Ammon's horn (tissue), 1 donor: Measurements from ENCODE around the gene GRXCR1.

ENCODE experiments used
- DNase-seq: peaks from one replicate; pipeline ENCODE4 v3.0.0-alpha.2; 2016; ENCODE audit warnings: low spot score

The GRXCR1 gene

GRCh38 chr4:42892413-42892812 lies at the start of gene GRXCR1:
TSS of gene GRXCR1 (plus strand) at chr4:42892713. CDS start at chr4:42893267, 554 bp downstream.
- DNase-seq, result no peak

- DNase-seq, result peak; percentile 23
Measured at GRCh38 chr4:42843694-42844093, 48.8 kb upstream of the GRXCR1 start.

- DNase-seq, result no peak
Measured at GRCh38 chr4:42844422-42845070, 48.0 kb upstream of the GRXCR1 start.

GRCh38 chr4:42845586-42845985 lies 46.9 kb upstream of the GRXCR1 start:
- no peak for DNase-seq

GRCh38 chr4:42855779-42856178 lies 36.7 kb upstream of the GRXCR1 start:
- no peak for DNase-seq

GRCh38 chr4:42865572-42866189 lies 26.8 kb upstream of the GRXCR1 start:
- DNase-seq, result peak; percentile 43

GRCh38 chr4:42871261-42871660 lies 21.3 kb upstream of the GRXCR1 start:
- DNase-seq, result no peak

GRCh38 chr4:42871671-42872290 lies 20.7 kb upstream of the GRXCR1 start:
- DNase-seq, result peak; percentile 47

- DNase-seq, result no peak
Measured at GRCh38 chr4:42878863-42879262, 13.7 kb upstream of the GRXCR1 start.

GRCh38 chr4:42881253-42881652 lies 11.3 kb upstream of the GRXCR1 start:
- DNase-seq, result no peak

- DNase-seq, result no peak
Measured at GRCh38 chr4:42891644-42892043, 869 bp upstream of the GRXCR1 start.

- no peak for DNase-seq
Measured at GRCh38 chr4:42895452-42895851, 2.9 kb downstream of the GRXCR1 start.

GRCh38 chr4:42904986-42905385 lies 12.5 kb downstream of the GRXCR1 start:
- DNase-seq, result peak; percentile 17

- no peak for DNase-seq
Measured at GRCh38 chr4:42905591-42905990, 13.1 kb downstream of the GRXCR1 start.

GRCh38 chr4:42906341-42906740 lies 13.8 kb downstream of the GRXCR1 start:
- no peak for DNase-seq

- no peak for DNase-seq
Measured at GRCh38 chr4:42906891-42907759, 14.6 kb downstream of the GRXCR1 start.

- DNase-seq, result no peak
Measured at GRCh38 chr4:42910459-42910858, 17.9 kb downstream of the GRXCR1 start.

- DNase-seq, result no peak
Measured at GRCh38 chr4:42914937-42915336, 22.4 kb downstream of the GRXCR1 start.

- DNase-seq, result no peak
Measured at GRCh38 chr4:42915484-42915883, 23.0 kb downstream of the GRXCR1 start.

- DNase-seq, result no peak
Measured at GRCh38 chr4:42917296-42917695, 24.8 kb downstream of the GRXCR1 start.

GRCh38 chr4:42923431-42923830 lies 30.9 kb downstream of the GRXCR1 start:
- DNase-seq, result no peak

- DNase-seq, result no peak
Measured at GRCh38 chr4:42925921-42926320, 33.4 kb downstream of the GRXCR1 start.
